ENCODE measurements around the gene MBLAC1.

The MBLAC1 gene, protein sequence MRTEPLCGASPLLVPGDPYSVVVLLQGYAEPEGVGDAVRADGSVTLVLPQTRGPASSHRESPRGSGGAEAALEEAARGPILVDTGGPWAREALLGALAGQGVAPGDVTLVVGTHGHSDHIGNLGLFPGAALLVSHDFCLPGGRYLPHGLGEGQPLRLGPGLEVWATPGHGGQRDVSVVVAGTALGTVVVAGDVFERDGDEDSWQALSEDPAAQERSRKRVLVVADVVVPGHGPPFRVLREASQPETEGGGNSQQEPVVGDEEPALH

DNA sequence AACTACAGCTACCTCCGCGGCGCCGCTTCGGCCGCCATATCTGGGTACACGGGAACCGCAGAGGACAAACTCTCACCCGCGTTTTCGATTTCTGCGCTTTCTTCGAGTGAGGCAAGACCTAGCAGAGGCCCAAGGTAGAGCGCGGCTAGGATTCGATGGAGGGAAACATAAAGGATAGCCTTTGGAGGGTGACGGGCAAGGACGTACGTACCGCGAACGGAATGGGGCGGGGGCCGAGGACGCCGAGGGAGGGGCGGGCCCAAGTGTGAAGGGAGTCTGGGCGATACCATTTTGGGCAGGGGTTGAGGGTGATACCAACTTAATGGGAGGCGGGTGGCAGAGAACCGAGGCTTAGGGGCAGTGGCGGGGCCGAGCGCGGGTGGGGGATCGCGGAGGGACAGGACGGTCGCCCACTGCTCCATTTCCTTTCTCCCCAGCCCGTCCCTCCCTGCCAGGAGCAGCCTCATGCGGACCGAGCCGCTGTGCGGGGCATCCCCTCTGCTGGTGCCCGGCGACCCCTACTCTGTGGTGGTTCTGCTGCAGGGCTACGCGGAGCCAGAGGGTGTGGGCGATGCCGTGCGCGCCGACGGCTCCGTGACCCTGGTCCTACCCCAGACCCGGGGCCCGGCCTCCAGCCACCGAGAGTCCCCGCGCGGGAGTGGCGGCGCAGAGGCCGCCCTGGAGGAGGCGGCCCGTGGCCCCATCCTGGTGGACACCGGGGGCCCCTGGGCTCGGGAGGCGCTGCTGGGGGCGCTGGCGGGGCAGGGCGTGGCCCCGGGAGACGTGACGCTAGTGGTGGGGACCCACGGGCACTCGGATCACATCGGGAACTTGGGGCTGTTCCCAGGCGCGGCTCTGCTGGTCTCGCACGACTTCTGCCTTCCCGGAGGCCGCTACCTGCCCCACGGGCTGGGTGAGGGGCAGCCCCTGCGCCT, at the start of gene MBLAC1:
TSS of gene MBLAC1 (plus strand) at position 37 of the 935 bp plus-strand sequence. CDS start at position 466, 429 bp downstream.
- peaks cover 59% of the 10 kb centered on the region for H3K4me1 Mint-ChIP-seq
- peak within 1 kb of the TSS; percentile 100 for H3K27ac Mint-ChIP-seq
- CTCF ChIA-PET = interaction anchor here (0.9 to 1.1 kb wide), 3 partner anchors 44 to 214 kb away, joined by 3 read pairs; no protein-coding TSS in a partner anchor
- H3K36me3 Mint-ChIP-seq = peaks cover 17% of the 10 kb centered on the region
- no peaks in the 10 kb centered on the region for H3K9me3 Mint-ChIP-seq
- H3K27me3 Mint-ChIP-seq = no peaks in the 10 kb centered on the region
- DNase-seq = peak; percentile 95
- H3K4me3 Mint-ChIP-seq = peak within 1 kb of the TSS; percentile 99

GRCh38 chr7:100077205-100077604, 49.6 kb upstream of the MBLAC1 start:
- CTCF ChIA-PET = no interaction called here
- H3K27me3 Mint-ChIP-seq = no peaks in the 10 kb centered on the region

GRCh38 chr7:100079024-100079560, 47.7 kb upstream of the MBLAC1 start:
- Mint-ChIP-seq H3K36me3 (peaks cover 46% of the 10 kb centered on the region), H3K4me1 (peaks cover 32% of the 10 kb centered on the region), H3K4me3 (peak overlapping the region; percentile 26), H3K27me3 (peaks cover 11% of the 10 kb centered on the region), H3K9me3 (peaks cover 2% of the 10 kb centered on the region), H3K27ac (no peak overlapping the region)
- DNase-seq = no peak
- CTCF ChIA-PET = no interaction called here

More at GRCh38 chr7:100077205-100077604, 49.6 kb upstream of the MBLAC1 start:
- Mint-ChIP-seq H3K9me3 (peaks cover 11% of the 10 kb centered on the region), H3K4me3 (no peak overlapping the region), H3K27ac (no peak overlapping the region), H3K36me3 (peaks cover 64% of the 10 kb centered on the region), H3K4me1 (peaks cover 24% of the 10 kb centered on the region)
- no peak for DNase-seq

- H3K4me3 Mint-ChIP-seq = peak overlapping the region; percentile 83
- no peaks in the 10 kb centered on the region for H3K9me3 Mint-ChIP-seq
- CTCF ChIA-PET = interaction anchor here (0.8 to 1.4 kb wide), 3 partner anchors 10 to 90 kb away, joined by 3 to 4 read pairs (median 3); no protein-coding TSS in a partner anchor
- no peak for DNase-seq
- H3K4me1 Mint-ChIP-seq = peaks cover 32% of the 10 kb centered on the region
- peaks cover 27% of the 10 kb centered on the region for H3K36me3 Mint-ChIP-seq
- peak overlapping the region; percentile 83 for H3K27ac Mint-ChIP-seq
- H3K27me3 Mint-ChIP-seq = peaks cover 28% of the 10 kb centered on the region
Measured at GRCh38 chr7:100080907-100081534, 45.7 kb upstream of the MBLAC1 start.

- peak; percentile 98 for DNase-seq
- CTCF ChIA-PET = interaction anchor here (0.8 to 1.4 kb wide), 8 partner anchors 10 to 90 kb away, joined by 3 to 11 read pairs (median 4); partner anchors contain the start of gene ZSCAN21
- Mint-ChIP-seq H3K9me3 (no peaks in the 10 kb centered on the region), H3K36me3 (peaks cover 21% of the 10 kb centered on the region), H3K4me3 (peak within 1 kb of the TSS; percentile 83), H3K27ac (peak within 1 kb of the TSS; percentile 90), H3K27me3 (peaks cover 29% of the 10 kb centered on the region), H3K4me1 (peaks cover 32% of the 10 kb centered on the region)
Measured at GRCh38 chr7:100081535-100082102, 45.1 kb upstream of the MBLAC1 start, which contains the start of gene ZNF3. Gene ZNF3 (minus strand): TSS chr7:100081723. CDS start chr7:100077357, 4,366 bp downstream.

DNA sequence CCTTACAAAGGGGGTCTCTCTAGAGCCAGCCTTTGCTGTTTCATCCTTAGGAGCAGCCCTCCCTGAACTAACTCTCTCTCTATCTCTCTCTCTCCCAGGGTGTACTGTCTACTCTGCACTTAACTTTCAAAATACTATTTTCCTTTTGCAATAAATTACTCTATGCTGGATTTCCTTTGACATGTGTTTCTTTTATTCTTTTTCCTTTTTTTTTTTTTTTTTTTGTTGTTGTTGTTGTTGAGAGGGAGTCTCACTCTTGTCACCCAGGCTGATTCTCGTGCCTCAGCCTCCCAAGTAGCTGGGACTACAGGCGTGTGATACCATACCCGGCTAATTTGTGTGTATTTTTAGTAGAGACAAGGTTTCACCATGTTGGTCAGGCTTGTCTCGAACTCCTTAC, 43.8 kb upstream of the MBLAC1 start:
- Mint-ChIP-seq H3K4me1 (peaks cover 37% of the 10 kb centered on the region), H3K9me3 (no peaks in the 10 kb centered on the region), H3K27ac (no peak overlapping the region), H3K4me3 (peak overlapping the region; percentile 83), H3K27me3 (peaks cover 29% of the 10 kb centered on the region), H3K36me3 (peaks cover 15% of the 10 kb centered on the region)
- CTCF ChIA-PET = interaction anchor here (0.6 to 1.3 kb wide), 10 partner anchors 12 to 398 kb away, joined by 3 to 7 read pairs (median 4); partner anchors contain the start of gene ZSCAN21
- no peak for DNase-seq

DNA sequence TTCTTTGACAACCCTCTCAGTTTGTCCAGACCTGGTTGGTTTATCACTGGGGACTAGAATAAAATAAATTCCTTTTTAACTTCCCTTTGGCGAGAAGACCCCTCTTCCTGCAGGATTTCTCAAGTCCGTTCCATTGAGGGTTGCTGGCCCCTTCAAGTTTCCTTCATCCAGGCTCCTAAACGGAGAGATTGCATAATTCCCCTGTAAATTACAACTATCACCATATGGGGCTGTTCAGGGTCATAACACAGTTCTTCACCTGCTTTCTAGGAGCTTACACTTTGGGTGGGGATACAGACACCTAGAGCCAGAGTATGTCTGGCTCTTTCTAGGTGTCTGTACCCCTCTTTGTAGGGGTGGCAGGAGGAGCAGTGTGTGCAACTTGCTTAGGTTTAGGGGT, 41.3 kb upstream of the MBLAC1 start:
- H3K27ac Mint-ChIP-seq = no peak overlapping the region

DNA sequence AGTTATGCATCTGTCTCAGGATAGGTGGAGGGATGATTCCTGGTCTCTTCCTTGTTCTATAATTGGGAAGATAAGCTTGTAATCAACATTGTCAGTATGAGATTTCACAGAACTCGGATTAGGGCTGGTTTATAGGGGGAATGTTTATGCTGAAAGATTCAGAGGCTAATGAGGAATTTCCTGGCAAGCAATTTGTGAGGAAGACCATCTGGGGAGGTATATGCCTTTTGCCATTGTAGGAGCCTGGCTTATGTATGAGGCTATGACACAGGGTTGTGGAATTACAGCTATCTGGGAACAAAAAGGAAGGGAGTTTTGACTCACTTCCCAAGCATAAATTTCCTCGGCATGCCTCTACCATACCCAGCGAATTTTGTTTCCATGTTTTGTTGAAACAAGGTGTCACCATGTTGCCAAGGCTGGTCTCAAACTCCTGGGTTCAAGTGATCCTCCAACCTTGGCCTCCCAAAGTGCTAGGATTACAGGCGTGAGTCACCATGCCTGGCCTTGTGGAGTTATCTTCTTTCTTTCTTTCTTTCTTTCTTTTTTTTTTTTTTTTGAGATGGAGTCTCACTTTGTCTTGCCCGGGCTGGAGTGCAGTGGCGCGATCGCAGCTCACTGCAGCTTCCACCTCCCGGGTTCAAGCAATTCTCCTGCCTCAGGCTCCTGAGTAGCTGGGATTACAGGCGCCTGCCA, 39.6 kb upstream of the MBLAC1 start:
- no peak for DNase-seq
- peaks cover 40% of the 10 kb centered on the region for H3K4me1 Mint-ChIP-seq
- no peak overlapping the region for H3K27ac Mint-ChIP-seq
- H3K27me3 Mint-ChIP-seq = peaks cover 29% of the 10 kb centered on the region
- H3K4me3 Mint-ChIP-seq = peak overlapping the region; percentile 27
- no peaks in the 10 kb centered on the region for H3K9me3 Mint-ChIP-seq
- CTCF ChIA-PET = interaction anchor here (1.0 kb wide), 1 partner anchor 172 kb away, joined by 3 read pairs; no protein-coding TSS in a partner anchor
- peaks cover 26% of the 10 kb centered on the region for H3K36me3 Mint-ChIP-seq

More for the DNA sequence above, 41.3 kb upstream of the MBLAC1 start:
- H3K9me3 Mint-ChIP-seq = no peaks in the 10 kb centered on the region
- peaks cover 29% of the 10 kb centered on the region for H3K27me3 Mint-ChIP-seq
- H3K36me3 Mint-ChIP-seq = peaks cover 13% of the 10 kb centered on the region
- CTCF ChIA-PET = interaction anchor here (1.2 kb wide), 1 partner anchor 16 kb away, joined by 3 read pairs; the partner anchor contains the start of genes AP4M1 and MCM7
- DNase-seq = no peak
- H3K4me3 Mint-ChIP-seq = no peak overlapping the region
- H3K4me1 Mint-ChIP-seq = peaks cover 41% of the 10 kb centered on the region

- CTCF ChIA-PET = interaction anchor here (0.6 kb wide), 1 partner anchor 13 kb away, joined by 3 read pairs; no protein-coding TSS in a partner anchor
- H3K4me1 Mint-ChIP-seq = peaks cover 32% of the 10 kb centered on the region
Measured at GRCh38 chr7:100088095-100088620, 38.6 kb upstream of the MBLAC1 start.

GRCh38 chr7:100088621-100089457, 37.9 kb upstream of the MBLAC1 start, which contains the start of gene COPS6:
Gene COPS6 (plus strand): TSS chr7:100088969. CDS start chr7:100088991, 22 bp downstream.
- Mint-ChIP-seq H3K27ac (peak within 1 kb of the TSS; percentile 88), H3K27me3 (peaks cover 20% of the 10 kb centered on the region), H3K4me3 (peak within 1 kb of the TSS; percentile 84), H3K36me3 (peaks cover 43% of the 10 kb centered on the region), H3K4me1 (peaks cover 34% of the 10 kb centered on the region), H3K9me3 (no peaks in the 10 kb centered on the region)
- CTCF ChIA-PET = interaction anchor here (0.6 to 1.3 kb wide), 2 partner anchors 12 to 13 kb away, joined by 3 read pairs; no protein-coding TSS in a partner anchor
- DNase-seq = peak; percentile 88

More at GRCh38 chr7:100088095-100088620, 38.6 kb upstream of the MBLAC1 start:
- Mint-ChIP-seq H3K36me3 (peaks cover 36% of the 10 kb centered on the region), H3K27ac (peak overlapping the region; percentile 88), H3K4me3 (peak overlapping the region; percentile 84), H3K9me3 (no peaks in the 10 kb centered on the region), H3K27me3 (peaks cover 27% of the 10 kb centered on the region)
- DNase-seq = no peak

DNA sequence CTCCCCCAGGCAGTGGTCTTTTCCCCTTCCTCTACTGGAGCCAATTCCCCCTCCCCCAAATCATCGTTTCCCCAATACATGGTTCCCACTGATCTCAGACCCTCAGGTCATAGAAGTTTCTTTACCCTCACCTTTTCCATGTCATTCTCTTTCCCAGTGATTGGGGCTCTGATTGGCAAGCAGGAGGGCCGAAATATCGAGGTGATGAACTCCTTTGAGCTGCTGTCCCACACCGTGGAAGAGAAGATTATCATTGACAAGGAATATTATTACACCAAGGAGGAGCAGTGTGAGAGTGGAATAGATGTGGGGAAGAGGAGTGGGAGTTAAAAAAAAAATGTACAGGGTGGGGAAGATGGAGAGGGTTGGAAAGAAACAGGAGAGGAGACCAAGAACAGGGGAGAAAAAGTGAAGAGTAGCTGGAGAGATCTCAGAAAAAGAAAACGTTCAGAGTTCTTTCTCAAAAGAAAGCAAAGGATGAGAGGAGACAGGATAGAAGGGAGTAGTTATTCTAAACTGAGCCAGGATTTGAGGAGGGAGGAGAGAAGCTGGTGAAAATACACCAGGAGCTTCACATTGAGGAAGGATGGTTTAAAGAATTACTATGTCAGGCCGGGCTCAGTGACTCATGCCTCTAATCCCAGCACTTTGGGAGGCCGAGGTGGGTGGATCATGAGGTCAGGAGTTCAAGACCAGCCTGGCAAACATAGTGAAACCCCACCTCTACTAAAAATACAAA, 37.1 kb upstream of the MBLAC1 start:
- CTCF ChIA-PET = interaction anchor here (1.1 to 1.3 kb wide), 2 partner anchors 11 to 41 kb away, joined by 3 read pairs; no protein-coding TSS in a partner anchor
- Mint-ChIP-seq H3K27ac (peak overlapping the region; percentile 88), H3K4me1 (peaks cover 34% of the 10 kb centered on the region), H3K9me3 (no peaks in the 10 kb centered on the region), H3K4me3 (peak overlapping the region; percentile 84), H3K27me3 (peaks cover 15% of the 10 kb centered on the region), H3K36me3 (peaks cover 48% of the 10 kb centered on the region)
- DNase-seq = no peak

Measured in activated naive CD4-positive, alpha-beta T cell treated with anti-CD3 and anti-CD28 coated beads, Interleukin-2, amount 10 ng/mL, durations not matched to agents 7 days and 5 days (primary cell).